Large intestine (tissue), 3 donors: ENCODE results near the gene BCL2L15. TPM values are rescaled to one million over a fixed set of nuclear protein-coding genes. Genes with fewer than 3 reads are reported as not detected.

Experiments used
- DNase-seq, 2 donors: peaks; one replicate each; pipeline versions ENCODE4 v3.0.0 to v3.0.0-alpha.2; 2013
- H3K27ac ChIP-seq: one replicate; pipeline ENCODE4 v1.5.1; 2013; ENCODE audit warnings: low read length
- H3K27me3 ChIP-seq: 2 replicates; pipeline ENCODE4 v1.6.1; 2013; ENCODE audit warnings: low read length; ENCODE audit not compliant: control insufficient read depth, insufficient read depth
- H3K36me3 ChIP-seq: 2 replicates; pipeline ENCODE4 v1.6.1; 2013; ENCODE audit warnings: low read length; ENCODE audit not compliant: control insufficient read depth, insufficient read depth
- H3K4me1 ChIP-seq: one replicate; pipeline ENCODE4 v1.6.1; 2013; ENCODE audit warnings: low read length; ENCODE audit not compliant: control insufficient read depth, insufficient read depth
- H3K4me3 ChIP-seq: one replicate; pipeline ENCODE4 v1.5.1; 2013; ENCODE audit warnings: low read length
- H3K9me3 ChIP-seq: one replicate; pipeline ENCODE4 v1.6.1; 2013; ENCODE audit warnings: mild to moderate bottlenecking, low read depth, low read length, moderate library complexity; ENCODE audit not compliant: control insufficient read depth
- WGBS: methylation state at CpG from one replicate; pipeline ENCODE4 v1.1.5; 2013; ENCODE audit warnings: low lambda C conversion rate; ENCODE audit not compliant: insufficient coverage; 5-methylcytosine and 5-hydroxymethylcytosine counted together
- polyA plus RNA-seq: library from polyadenylated mRNA; unstranded; fragments of 120-200 nt; gene quantifications from one replicate; pipeline ENCODE4 v1.2.1, GENCODE V29; 2013

Gene BCL2L15
- polyA plus RNA-seq, 1 donor, result 22.8 TPM

GRCh38 chr1:113895098-113895497 is 7.7 kb upstream of the BCL2L15 start:
- peaks cover 13% of the 10 kb centered on the region for H3K4me1 ChIP-seq
- DNase-seq, result no peak
- no peak overlapping the region for H3K4me3 ChIP-seq
- no peaks in the 10 kb centered on the region for H3K9me3 ChIP-seq
- 100% methylated on average over 2 of the region's 6 CpGs for WGBS
- no peaks in the 10 kb centered on the region for H3K27me3 ChIP-seq
- H3K36me3 ChIP-seq, result peaks cover 38% of the 10 kb centered on the region
- H3K27ac ChIP-seq, result no peak overlapping the region

GRCh38 chr1:113893267-113893666 is 5.9 kb upstream of the BCL2L15 start:
- Histone ChIP-seq H3K9me3 (no peaks in the 10 kb centered on the region), H3K27ac (peak overlapping the region; percentile 26), H3K4me1 (peaks cover 12% of the 10 kb centered on the region), H3K4me3 (no peak overlapping the region), H3K36me3 (peaks cover 28% of the 10 kb centered on the region), H3K27me3 (no peaks in the 10 kb centered on the region)
- no CpG with 5 or more reads among the region's 3 CpGs for WGBS
- DNase-seq, result peak in 1 of 2 donors; percentile 6

GRCh38 chr1:113891631-113892220 is 4.3 kb upstream of the BCL2L15 start:
- no peak for DNase-seq
- no peaks in the 10 kb centered on the region for H3K27me3 ChIP-seq
- WGBS, result no CpG with 5 or more reads among the region's 11 CpGs
- H3K4me3 ChIP-seq, result no peak overlapping the region
- H3K27ac ChIP-seq, result no peak overlapping the region
- H3K4me1 ChIP-seq, result peaks cover 17% of the 10 kb centered on the region
- H3K9me3 ChIP-seq, result no peaks in the 10 kb centered on the region
- H3K36me3 ChIP-seq, result peaks cover 15% of the 10 kb centered on the region

DNA sequence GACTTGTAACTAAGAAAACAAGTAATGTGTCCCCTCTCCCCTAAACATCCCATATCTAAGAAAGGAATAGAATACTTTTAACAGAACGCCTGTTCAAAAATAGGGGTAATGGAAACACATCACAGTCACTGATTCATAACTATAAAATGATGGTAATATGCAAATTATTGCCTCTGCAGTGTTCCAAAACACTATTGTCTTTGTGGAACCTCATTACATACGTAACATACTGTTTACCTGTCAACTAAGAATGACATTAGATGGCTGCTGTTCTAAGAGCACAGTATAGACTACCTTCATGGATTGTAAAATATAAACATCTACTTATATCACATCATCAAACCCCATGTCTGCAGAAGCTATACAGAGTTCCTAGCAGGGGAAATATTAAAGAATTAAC is 3.4 kb upstream of the BCL2L15 start:
- no peak overlapping the region for H3K4me3 ChIP-seq
- no peaks in the 10 kb centered on the region for H3K9me3 ChIP-seq
- no peak overlapping the region for H3K27ac ChIP-seq
- no peak for DNase-seq
- H3K4me1 ChIP-seq, result peaks cover 17% of the 10 kb centered on the region
- peaks cover 9% of the 10 kb centered on the region for H3K36me3 ChIP-seq
- H3K27me3 ChIP-seq, result no peaks in the 10 kb centered on the region
- WGBS, result 100% methylated on average over 1 of the region's 2 CpGs

- DNase-seq, result peak in 1 of 2 donors; percentile 20
- Histone ChIP-seq H3K9me3 (no peaks in the 10 kb centered on the region), H3K36me3 (no peaks in the 10 kb centered on the region), H3K27ac (peak overlapping the region; percentile 75), H3K4me1 (peaks cover 8% of the 10 kb centered on the region), H3K4me3 (peak overlapping the region; percentile 41), H3K27me3 (no peaks in the 10 kb centered on the region)
- 67% methylated on average over 1 of the region's 17 CpGs for WGBS
Measured at GRCh38 chr1:113886417-113887401, 672 bp downstream of the BCL2L15 start.

DNA sequence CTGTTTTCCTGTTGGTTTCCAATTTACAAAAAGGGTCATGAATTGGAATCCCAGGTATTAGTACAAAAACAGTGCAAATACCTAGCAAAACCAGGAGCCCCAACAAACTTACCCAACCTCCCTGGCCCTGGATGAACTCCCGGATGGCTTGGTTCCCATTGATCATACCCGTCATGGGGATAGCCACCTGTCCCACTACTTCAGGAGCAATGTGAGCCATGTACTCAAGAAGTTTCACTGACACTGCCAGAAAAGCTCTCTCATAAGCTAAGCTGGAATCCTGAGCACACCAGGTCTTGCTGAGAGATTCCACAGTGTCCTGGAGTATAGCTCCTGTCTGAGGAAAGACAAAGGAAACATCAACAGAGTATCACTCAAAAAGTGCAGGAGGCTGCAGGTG is 5.7 kb downstream of the BCL2L15 start:
- Histone ChIP-seq H3K4me3 (no peak overlapping the region), H3K27me3 (no peaks in the 10 kb centered on the region), H3K36me3 (peaks cover 3% of the 10 kb centered on the region), H3K4me1 (peaks cover 3% of the 10 kb centered on the region), H3K9me3 (no peaks in the 10 kb centered on the region), H3K27ac (no peak overlapping the region)
- DNase-seq, result no peak
- WGBS, result no CpG with 5 or more reads among the region's 2 CpGs

GRCh38 chr1:113879739-113880038 is 7.7 kb downstream of the BCL2L15 start:
- H3K27me3 ChIP-seq, result no peaks in the 10 kb centered on the region
- H3K4me1 ChIP-seq, result peaks cover 14% of the 10 kb centered on the region
- H3K36me3 ChIP-seq, result peaks cover 3% of the 10 kb centered on the region
- no peak for DNase-seq
- no peak overlapping the region for H3K4me3 ChIP-seq
- H3K27ac ChIP-seq, result no peak overlapping the region
- WGBS, result no CpG with 5 or more reads among the region's 4 CpGs
- no peaks in the 10 kb centered on the region for H3K9me3 ChIP-seq

GRCh38 chr1:113876176-113876575 is 11.2 kb downstream of the BCL2L15 start:
- DNase-seq, result peak; percentile 63 to 84
- 36% methylated on average over 2 of the region's 5 CpGs for WGBS
- H3K36me3 ChIP-seq, result no peaks in the 10 kb centered on the region
- H3K4me3 ChIP-seq, result no peak overlapping the region
- peak overlapping the region; percentile 81 for H3K27ac ChIP-seq
- peaks cover 14% of the 10 kb centered on the region for H3K4me1 ChIP-seq
- H3K9me3 ChIP-seq, result no peaks in the 10 kb centered on the region
- no peaks in the 10 kb centered on the region for H3K27me3 ChIP-seq

DNA sequence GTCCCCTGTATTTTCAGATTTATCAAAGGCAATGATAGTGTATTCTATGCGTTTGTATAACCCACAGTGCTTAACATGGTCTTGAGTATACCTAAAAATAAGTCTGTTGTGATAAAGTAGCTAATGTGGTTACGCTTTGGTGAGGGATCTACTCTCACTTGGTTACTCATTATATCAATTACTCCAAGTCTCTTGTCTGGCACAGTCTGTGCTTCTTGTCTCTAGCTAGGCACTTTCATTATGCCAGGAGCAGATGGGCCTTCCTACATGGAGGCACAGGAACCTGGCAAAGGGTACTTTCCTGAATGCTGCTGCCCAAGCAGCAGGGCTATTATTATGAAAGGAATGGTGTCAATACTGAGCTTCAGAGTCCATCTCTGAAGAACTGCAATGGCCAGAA is 11.7 kb downstream of the BCL2L15 start:
- H3K4me3 ChIP-seq, result no peak overlapping the region
- peaks cover 14% of the 10 kb centered on the region for H3K4me1 ChIP-seq
- H3K27me3 ChIP-seq, result no peaks in the 10 kb centered on the region
- no CpG with 5 or more reads among the region's 2 CpGs for WGBS
- H3K36me3 ChIP-seq, result no peaks in the 10 kb centered on the region
- H3K27ac ChIP-seq, result peak overlapping the region; percentile 81
- no peaks in the 10 kb centered on the region for H3K9me3 ChIP-seq
- no peak for DNase-seq

DNA sequence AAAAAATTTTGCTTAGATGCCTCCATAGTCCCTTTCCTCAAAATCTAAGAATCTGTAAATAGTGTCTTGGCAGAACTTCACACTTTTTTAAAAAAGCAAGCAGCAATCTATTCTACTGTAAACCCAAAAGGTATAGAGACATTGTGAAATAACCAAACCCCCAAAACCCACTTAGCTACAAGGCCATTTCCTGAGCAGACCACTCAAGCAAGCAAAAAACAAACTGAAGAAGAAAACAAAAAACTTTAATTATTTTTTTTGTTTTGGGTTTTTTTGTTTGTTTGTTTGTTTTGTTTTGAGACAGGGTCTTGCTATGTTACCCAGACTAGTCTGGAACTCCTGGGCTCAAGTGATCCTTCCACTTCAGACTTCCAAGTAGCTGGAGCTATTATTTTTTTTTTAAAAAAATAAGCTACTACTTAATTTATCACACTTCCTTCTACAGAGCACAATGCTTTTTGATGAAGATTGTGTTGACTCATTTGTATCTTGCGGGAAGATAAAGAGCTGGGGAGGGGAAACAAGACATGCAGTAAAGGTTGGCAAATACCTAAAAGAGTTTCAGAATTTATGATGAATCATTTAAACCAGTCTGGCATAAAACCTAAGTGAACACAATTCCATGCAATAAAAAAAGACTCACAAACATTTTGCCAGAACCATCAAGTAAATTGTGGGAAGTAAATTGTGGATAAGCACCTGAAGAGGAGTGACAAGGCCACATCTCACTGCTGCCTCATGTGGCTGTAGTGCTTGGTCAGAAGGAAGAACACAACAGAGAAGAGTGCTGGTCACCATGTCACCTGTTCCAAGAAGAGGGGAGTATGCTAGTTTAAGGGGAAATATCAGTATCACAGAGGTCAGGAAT is 13.1 kb downstream of the BCL2L15 start:
- WGBS, result 86% methylated on average over 1 of the region's 1 CpG
- Histone ChIP-seq H3K9me3 (no peaks in the 10 kb centered on the region), H3K36me3 (no peaks in the 10 kb centered on the region), H3K27ac (no peak overlapping the region), H3K27me3 (no peaks in the 10 kb centered on the region), H3K4me3 (no peak overlapping the region), H3K4me1 (peaks cover 11% of the 10 kb centered on the region)
- peak in 1 of 2 donors; percentile 35 for DNase-seq
